ENCODE results near the gene AGMO.

AGMO gene

DNA sequence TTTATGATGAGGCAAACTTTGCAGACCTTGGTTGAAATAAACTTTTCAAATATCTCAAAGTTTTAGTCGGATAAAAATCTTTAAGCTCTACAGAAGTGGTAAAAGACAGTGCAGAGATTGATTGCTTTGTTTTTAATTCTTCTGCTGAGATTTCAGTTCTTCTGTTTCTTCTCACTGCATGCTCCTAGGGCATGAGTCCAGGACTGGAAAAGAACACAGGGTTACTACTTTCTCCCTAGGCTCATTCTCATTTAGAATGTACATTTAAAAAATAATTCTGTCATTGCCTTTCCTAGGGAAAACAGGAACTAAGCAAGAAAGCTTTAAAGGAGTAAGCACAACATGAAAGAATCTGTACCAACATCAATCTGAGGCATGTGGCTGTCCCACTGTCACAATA is 402.6 kb downstream of the AGMO start:
- no peak overlapping the region for H2AFZ ChIP-seq (ENCODE audit: low read length)
- TF ChIP-seq EZH2 (optimal IDR thresholded peaks at IDR 0.05; ENCODE audit: low read depth, low read length) (no peak), EZH2phosphoT487 (IDR thresholded peaks at IDR 0.05; ENCODE audit: low read length) (no peak)
- TF ChIP-seq, protein P1, sequence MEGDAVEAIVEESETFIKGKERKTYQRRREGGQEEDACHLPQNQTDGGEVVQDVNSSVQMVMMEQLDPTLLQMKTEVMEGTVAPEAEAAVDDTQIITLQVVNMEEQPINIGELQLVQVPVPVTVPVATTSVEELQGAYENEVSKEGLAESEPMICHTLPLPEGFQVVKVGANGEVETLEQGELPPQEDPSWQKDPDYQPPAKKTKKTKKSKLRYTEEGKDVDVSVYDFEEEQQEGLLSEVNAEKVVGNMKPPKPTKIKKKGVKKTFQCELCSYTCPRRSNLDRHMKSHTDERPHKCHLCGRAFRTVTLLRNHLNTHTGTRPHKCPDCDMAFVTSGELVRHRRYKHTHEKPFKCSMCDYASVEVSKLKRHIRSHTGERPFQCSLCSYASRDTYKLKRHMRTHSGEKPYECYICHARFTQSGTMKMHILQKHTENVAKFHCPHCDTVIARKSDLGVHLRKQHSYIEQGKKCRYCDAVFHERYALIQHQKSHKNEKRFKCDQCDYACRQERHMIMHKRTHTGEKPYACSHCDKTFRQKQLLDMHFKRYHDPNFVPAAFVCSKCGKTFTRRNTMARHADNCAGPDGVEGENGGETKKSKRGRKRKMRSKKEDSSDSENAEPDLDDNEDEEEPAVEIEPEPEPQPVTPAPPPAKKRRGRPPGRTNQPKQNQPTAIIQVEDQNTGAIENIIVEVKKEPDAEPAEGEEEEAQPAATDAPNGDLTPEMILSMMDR (IDR thresholded peaks at IDR 0.05; ENCODE audit: low read length) = no peak
- no peaks in the 10 kb centered on the region for H3K27me3 ChIP-seq (replicated peaks; ENCODE audit: insufficient read depth, low read length)
- no peaks in the 10 kb centered on the region for H3K9me2 ChIP-seq (replicated peaks; ENCODE audit: insufficient read depth, low read length)
- no peak overlapping the region for H3K4me2 ChIP-seq (ENCODE audit: low read depth, low read length)
- H3K36me3 ChIP-seq (replicated peaks; ENCODE audit: insufficient read depth, low read length) = no peaks in the 10 kb centered on the region
- no peak overlapping the region for H3K4me3 ChIP-seq (ENCODE audit: low read length)
- no peak overlapping the region for H3K27ac ChIP-seq (ENCODE audit: low read length)
- no peak for DNase-seq
- no peaks in the 10 kb centered on the region for H3F3A ChIP-seq (ENCODE audit: insufficient read depth, low read length)
- no peaks in the 10 kb centered on the region for H3K4me1 ChIP-seq (ENCODE audit: low read length)
- no peak overlapping the region for H3K9ac ChIP-seq (ENCODE audit: low read length)
- H3K9me3 ChIP-seq (replicated peaks; ENCODE audit: insufficient read depth, low read length) = no peaks in the 10 kb centered on the region
- no peaks in the 10 kb centered on the region for H3K79me2 ChIP-seq (ENCODE audit: low read length)
- no peaks in the 10 kb centered on the region for H4K20me1 ChIP-seq (ENCODE audit: insufficient read depth, low read length)

DNA sequence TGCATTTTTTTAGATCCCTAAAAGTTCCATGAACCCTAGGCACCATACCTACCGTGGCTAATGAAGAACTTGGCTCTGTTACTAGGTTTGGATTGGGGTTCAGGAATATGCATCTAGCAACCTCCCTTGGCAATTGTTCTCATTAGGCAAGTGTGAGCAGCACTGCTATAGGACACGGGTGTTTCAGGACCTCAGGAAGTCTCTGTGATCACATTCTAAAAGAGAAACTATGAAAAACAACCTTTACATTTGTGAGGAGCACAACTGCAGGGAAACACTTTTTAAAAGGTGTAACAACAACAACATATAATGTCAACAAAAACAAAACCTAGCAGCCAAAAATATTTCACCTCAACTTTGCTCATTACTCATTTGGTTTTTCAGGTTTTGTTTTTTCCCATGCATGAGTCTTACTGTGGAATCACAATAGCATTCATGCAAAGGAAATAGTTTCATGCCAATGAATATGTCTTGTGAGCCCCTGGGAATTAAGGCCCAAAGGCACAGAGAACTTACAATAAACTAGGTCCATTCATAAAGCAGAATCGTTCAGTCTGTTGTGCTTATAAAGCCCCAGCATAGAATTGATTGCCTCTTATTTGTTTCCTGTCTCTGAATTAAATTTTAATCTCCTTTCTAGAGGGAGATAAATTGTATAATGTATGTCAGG is 403.5 kb downstream of the AGMO start:
- Histone ChIP-seq H3K9me3 (replicated peaks; ENCODE audit: insufficient read depth, low read length) (no peaks in the 10 kb centered on the region), H4K20me1 (ENCODE audit: insufficient read depth, low read length) (no peaks in the 10 kb centered on the region), H3F3A (ENCODE audit: insufficient read depth, low read length) (no peaks in the 10 kb centered on the region), H3K4me2 (ENCODE audit: low read depth, low read length) (no peak overlapping the region), H2AFZ (ENCODE audit: low read length) (no peak overlapping the region), H3K9ac (ENCODE audit: low read length) (no peak overlapping the region), H3K4me3 (ENCODE audit: low read length) (no peak overlapping the region), H3K27me3 (replicated peaks; ENCODE audit: insufficient read depth, low read length) (no peaks in the 10 kb centered on the region), H3K36me3 (replicated peaks; ENCODE audit: insufficient read depth, low read length) (no peaks in the 10 kb centered on the region), H3K79me2 (ENCODE audit: low read length) (no peaks in the 10 kb centered on the region), H3K9me2 (replicated peaks; ENCODE audit: insufficient read depth, low read length) (no peaks in the 10 kb centered on the region), H3K4me1 (ENCODE audit: low read length) (no peaks in the 10 kb centered on the region), H3K27ac (ENCODE audit: low read length) (no peak overlapping the region)
- DNase-seq = no peak
- TF ChIP-seq EZH2phosphoT487 (IDR thresholded peaks at IDR 0.05; ENCODE audit: low read length) (no peak), EZH2 (optimal IDR thresholded peaks at IDR 0.05; ENCODE audit: low read depth, low read length) (no peak)
- TF ChIP-seq, protein P1 (IDR thresholded peaks at IDR 0.05; ENCODE audit: low read length) = no peak
